CD4-positive, alpha-beta T cell treated with Interleukin-1 beta for 1 hour (primary cell): Measurements from ENCODE around the gene TBX1.
"Not testable (repeated sequence)": the region's sequence is repeated elsewhere in the genome, so short reads cannot be mapped to it uniquely, and the experiment has no call there.

Experiments used
- DNase-seq, 2 donors: peaks; one replicate each; pipeline ENCODE4 v3.0.0-alpha.2; 2020 to 2022

Gene TBX1

DNA sequence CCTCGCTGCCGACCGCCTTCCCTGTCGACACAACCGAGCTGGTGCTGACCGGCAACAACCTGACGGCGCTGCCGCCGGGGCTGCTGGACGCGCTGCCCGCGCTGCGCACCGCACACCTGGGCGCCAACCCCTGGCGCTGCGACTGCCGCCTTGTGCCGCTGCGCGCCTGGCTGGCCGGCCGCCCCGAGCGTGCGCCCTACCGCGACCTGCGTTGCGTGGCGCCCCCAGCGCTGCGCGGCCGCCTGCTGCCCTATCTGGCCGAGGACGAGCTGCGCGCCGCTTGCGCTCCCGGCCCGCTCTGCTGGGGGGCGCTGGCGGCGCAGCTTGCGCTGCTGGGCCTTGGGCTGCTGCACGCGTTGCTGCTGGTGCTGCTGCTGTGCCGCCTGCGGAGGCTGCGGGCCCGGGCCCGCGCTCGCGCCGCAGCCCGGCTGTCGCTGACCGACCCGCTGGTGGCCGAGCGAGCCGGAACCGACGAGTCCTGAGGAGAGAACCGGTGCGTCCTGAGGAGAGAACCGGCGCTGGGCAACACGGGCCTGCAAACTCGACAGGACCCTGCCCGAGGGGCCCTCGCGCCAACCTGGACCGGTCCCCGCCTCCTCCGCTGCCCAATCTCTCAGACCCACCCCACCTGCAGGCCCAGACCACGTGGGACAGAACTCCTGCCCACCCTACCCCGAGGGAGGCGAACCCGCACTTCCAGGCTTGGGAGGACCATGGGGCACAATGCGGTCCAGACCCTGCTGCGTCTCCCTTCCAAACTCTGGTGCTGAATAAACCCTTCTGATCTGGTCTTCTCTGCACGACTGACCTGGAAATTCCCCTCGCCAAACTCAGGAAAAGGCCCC is 36.4 kb upstream of the TBX1 start:
- DNase-seq: no peak

DNA sequence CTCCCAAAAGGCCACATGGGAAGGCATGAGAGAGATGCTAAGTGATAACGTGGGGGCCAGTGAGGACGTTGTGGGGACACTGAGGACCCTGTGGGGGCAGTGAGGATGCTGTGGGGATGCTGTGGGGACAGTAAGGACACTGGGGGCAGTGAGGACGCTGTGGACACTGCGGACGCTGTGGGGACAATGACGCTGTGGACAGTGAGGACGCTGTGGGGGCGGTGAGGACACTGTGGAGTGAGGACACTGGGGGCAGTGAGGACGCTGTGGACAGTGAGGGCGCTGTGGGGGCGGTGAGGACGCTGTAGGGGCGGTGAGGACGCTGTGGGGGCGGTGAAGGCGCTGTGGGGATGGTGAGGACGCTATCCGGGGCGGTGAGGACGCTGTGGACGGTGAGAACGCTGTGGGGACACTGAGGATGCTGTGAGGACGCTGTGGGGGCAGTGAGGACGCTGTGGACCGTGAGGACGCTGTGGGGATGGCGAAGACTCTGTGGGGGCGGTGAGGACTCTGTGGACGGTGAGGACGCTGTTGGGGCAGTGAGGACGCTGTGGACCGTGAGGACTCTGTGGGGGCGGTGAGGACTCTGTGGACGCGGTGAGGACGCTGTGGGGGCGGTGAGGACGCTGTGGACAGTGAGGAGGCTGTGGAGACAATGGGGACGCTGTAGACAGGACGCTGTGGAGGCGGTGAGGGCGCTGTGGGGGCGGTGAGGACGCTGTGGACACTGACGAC is 35.5 kb upstream of the TBX1 start:
- DNase-seq: no peak

DNA sequence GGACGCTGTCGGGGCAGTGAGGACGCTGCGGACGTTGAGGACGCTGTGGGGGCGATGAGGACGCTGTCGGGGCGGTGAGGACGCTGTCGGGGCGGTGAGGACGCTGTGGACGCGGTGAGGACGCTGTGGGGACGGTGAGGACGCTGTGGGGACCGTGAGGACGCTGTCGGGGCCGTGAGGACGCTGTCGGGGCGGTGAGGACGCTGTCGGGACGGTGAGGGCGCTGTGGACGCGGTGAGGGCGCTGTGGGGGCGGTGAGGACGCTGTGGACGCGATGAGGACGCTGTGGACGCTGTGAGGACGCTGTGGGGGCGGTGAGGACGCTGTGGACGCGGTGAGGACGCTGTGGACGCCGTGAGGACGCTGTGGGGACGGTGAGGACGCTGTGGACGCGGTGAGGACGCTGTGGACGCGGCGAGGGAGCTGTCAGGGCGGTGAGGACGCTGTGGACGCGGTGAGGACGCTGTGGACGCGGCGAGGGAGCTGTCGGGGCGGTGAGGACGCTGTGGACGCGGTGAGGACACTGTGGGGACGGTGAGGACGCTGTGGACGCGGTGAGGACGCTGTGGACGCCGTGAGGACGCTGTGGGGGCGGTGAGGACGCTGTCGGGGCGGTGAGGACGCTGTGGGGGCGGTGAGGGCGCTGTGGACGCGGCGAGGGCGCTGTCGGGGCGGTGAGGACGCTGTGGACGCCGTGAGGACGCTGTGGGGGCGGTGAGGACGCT is 34.4 kb upstream of the TBX1 start:
- not testable (repeated sequence) for DNase-seq

DNA sequence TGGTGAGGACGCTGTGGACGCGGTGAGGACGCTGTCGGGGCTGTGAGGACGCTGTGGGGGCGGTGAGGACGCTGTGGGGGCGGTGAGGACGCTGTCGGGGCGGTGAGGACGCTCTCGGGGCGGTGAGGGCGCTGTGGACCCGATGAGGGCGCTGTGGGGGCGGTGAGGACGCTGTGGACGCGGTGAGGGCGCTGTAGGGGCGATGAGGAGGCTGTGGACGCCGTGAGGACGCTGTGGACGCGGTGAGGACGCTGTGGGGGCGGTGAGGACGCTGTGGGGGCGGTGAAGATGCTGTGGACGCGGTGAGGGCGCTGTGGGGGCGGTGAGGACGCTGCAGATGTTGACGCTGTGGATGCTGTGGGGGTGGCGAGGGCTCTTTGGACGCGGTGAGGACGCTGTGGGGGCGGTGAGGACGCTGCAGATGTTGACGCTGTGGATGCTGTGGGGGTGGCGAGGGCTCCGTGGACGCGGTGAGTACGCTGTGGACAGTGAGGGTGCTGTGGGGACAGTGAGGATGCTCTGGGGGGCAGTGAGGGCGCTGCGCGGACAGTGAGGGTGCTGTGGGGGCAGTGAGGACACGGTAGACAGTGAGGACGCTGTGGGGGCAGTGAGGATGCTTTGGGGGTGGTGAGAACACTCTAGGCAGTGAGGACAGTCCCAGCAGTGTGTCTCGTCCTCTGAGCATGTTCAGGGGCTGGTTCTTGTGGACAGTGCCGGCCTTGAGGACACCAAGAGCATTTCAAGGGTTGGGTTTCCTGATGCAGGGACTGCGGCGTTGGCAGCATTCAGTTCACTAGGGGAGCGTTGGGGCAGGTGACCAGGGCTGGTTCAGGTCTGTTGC is 33.0 kb upstream of the TBX1 start:
- DNase-seq: no peak

DNA sequence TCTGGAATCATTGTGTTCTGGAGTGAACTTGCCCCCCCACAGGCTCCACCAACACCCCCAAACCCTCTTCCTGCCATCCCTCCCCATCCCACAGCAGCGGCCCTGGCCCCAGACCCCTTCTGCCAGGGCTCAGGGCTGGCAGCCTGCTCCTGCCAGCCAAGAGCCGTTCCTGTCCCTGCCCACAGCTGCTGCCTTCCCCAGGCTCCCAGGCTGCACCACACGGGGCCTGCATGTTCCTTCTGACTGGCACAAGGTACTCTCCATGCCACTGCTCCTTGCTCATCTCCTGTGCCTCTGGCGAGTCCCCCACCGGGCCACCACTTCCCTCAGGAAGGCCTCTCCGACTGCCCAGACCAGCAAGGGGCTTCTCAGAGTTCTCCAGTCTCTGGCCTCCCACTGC is 32.3 kb upstream of the TBX1 start:
- no peak for DNase-seq

DNA sequence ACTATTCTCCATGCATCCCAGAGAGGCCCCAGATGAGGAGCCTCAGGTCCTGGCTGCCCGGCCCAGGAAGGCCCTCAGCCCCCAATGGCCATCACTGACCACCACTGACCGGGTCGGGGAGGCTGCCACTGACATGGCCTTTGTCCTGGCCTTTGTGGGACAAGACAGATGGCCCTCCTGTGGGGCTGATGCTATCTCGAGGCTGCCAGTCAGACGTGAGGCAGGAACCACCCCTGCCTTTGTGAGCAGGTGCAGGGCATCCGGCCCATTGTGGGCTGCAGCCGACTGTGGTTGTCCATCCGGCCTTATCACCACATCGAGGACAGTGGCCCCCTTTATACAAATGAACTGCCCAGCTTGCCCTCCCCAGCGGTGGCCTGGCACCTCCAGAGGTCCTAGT is 31.7 kb upstream of the TBX1 start:
- no peak for DNase-seq

DNA sequence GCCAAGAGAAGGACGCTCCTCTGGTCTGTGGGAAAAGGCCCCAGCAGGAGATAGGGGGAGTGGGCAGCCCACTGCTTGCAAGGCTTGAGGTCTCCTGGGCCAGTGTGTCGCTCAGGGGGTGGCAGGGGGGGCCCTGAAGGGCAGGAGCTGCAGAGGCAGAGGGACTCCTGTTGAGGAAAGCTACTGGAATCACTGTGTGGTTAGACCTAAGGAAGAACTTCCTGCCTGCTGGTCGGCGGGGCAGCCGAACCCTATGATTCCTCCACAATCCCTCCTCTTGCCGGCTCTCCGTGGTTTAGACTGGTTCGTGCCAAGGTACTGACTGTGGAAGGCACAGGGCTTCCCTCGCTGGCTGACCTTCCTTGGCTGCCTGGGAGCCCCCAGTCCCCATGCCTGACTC is 31.1 kb upstream of the TBX1 start:
- DNase-seq: no peak

DNA sequence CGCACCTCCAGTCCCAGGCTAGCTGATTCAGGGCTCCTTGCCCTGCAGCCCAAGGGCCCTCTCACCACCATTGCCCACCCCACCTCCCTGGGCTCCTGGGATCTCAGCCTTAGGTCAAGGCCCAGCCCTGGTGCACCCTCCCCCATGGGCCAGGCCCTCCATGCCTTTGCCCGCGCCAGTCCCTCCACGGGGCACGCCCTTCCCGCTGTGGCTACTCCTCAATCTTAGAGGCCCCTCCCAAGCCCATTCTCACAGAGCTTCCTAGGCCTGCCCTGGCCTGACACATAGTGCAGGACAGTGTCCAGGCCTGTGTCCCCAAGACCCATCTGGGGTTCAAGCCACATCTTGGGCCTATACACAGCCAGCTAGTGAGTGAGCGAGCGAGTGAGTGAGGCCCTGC is 30.4 kb upstream of the TBX1 start:
- DNase-seq: no peak

DNA sequence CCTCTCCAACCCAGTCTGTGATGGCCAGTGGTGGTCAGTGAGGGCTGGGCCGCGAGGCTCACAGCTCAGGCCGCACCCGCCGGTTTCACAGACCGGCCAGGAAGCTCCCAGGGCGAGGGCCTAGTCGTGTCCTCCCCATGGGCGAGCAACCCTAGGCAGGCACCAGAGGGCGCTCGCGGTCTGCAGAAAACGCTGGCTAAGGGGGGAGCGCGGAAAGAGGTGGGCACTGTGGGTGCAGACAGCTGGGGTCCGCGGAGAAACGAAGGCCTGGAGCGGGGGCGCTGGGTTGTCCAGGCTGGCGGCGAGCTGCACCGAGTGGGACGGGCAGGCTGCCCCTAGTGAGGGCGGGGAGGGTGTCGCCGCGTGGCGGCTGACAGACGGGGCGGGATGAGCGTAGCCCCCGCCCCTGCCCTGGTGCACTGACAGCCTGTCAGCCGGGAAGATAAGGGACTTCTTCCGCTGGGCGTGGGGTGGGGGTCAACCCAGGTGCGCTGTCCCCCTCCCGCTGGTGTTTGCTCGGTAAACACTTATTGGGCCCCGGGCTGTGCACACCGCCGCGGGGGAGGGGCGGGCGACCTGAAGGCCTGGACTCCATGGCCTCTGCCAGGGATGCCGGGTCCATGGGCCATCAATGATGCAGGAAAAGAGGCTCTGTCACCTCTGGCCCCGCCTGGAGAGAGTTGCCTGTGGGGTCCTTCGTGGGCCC is 29.8 kb upstream of the TBX1 start:
- DNase-seq: peak; percentile 78 to 84

DNA sequence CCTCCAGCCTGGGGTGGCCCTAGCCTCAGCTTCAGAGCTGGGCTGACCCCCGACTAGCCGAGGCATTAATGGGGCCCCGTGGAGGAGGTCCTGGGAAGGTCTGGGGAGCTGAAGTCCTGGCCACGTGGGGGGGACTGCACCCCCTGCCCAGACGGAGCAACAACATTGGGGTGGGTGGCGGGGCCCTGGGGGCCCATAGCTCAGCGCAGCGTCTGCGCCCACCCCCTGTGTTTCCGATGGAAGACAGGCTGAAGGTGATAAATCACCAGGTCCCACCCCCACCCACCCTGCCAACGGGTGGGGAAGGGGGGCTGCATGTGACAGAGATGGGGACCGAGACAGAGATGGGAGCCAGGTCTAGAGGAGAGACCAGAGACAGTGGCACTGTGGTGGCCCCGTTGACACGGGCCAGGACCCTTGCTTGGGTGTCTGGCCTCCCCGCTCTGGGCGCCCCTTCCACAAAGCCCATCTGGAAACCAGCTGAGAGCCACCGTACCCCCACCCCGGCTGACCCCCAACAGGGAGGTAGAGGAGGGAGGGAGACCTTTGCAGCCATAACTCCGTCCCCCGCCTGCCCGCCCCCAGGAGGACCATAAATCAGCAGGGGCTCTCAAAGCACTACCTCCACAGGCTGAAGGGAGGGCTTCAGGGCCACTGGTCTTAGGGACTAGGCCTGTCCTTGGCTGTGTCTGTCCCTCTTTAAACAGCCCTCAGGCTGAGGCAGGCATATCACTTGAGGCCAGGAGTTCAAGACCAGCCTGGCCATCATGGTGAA is 29.0 kb upstream of the TBX1 start:
- DNase-seq: no peak

DNA sequence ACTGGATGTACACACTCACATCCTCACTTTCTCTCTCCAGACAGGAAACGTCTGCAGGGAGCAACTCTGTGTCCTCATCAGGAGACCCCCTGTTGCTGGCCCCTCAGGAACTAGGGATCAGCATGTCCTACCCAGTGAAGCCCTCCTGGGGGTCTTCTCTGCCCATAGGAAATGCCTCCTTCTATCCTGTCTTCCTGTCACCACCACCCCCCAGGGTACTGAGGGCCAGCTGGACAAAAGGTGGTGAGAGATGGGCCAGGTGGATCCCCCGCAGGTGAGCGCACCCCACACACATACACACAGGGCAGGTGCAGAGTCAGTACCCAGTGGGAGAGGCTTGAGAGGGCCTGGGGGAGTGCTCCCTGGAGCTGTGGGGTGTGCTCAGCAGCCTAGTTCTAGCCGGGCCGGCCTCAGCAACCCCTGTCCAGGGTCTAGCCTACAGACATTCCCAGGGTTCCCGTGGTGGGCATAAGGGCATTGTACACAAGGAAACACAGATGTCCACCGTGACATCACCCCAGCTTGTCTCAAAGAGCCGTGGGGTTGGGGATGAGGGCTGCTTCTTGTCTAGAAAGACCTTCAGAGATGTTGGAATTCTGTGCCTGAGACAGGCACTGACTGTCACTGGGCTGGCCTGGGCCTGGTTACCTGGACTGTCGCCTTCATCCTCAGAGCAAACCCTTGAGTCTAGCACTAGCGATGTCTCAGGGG is 28.0 kb upstream of the TBX1 start:
- DNase-seq: no peak

DNA sequence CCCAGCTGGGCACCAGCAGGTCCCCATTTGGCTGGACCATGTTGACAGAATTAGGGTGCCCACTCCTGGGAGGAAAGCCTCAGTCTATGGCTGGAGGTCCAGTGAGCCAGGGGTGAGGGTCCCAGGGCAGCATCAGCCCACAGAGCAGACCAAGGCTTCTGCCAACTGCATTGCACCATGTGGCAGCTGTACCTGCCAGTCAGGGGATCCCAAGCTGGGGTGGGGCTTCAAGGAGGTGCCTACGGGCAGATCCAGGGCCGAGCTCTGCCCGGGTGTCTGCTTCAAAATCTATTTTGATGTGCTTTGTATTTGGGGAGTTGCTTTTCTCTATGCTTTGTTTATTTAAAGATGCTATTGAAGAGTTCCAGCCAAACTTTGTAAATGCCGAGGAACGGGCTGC is 26.8 kb upstream of the TBX1 start:
- no peak for DNase-seq

DNA sequence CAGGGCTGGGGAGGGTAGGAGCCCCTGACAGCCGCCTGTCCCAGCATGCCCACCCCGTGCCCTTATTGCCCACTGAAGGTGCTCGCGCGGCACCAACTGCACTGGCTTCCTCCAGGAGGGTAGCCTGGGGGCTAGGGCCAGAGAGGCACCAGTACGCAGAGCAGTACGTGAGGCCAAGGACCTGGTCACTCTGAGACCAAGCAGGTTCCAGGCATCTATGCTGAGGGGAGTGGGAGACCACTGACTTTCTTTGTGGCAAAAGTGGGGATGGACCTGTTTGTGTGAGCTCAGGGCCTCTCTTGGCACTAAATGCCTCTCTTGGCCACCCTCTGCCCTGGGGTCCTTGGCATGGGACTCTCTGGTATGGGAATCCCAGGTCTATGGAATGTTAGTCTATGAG is 26.4 kb upstream of the TBX1 start:
- no peak for DNase-seq

DNA sequence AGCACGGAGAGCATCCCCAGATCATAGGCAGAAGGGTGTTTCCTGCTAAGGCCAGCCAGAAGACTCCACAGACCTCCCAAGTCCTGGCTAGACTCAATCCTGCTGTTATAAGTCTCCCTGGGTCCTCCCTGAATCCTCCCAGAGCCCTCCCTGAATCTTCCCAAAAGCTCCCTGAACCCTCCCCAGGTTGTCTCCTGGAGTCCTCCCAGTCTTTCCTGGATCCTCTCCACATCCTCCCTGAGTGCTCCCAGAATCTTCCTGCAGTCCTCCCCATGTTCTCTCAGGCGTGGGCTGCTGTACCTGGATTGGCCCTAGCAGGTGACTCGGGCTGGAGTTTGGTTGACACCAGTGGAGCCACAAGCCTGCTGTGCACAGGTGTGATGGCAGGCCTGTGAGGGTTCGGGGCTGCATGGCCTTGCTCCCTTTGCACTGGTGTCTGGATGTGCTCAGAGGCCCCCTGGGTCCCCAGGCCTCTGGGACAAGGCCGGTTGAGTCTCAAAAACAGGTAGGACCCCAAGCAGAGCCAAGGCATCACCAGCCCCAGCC is 25.7 kb upstream of the TBX1 start:
- no peak for DNase-seq

DNA sequence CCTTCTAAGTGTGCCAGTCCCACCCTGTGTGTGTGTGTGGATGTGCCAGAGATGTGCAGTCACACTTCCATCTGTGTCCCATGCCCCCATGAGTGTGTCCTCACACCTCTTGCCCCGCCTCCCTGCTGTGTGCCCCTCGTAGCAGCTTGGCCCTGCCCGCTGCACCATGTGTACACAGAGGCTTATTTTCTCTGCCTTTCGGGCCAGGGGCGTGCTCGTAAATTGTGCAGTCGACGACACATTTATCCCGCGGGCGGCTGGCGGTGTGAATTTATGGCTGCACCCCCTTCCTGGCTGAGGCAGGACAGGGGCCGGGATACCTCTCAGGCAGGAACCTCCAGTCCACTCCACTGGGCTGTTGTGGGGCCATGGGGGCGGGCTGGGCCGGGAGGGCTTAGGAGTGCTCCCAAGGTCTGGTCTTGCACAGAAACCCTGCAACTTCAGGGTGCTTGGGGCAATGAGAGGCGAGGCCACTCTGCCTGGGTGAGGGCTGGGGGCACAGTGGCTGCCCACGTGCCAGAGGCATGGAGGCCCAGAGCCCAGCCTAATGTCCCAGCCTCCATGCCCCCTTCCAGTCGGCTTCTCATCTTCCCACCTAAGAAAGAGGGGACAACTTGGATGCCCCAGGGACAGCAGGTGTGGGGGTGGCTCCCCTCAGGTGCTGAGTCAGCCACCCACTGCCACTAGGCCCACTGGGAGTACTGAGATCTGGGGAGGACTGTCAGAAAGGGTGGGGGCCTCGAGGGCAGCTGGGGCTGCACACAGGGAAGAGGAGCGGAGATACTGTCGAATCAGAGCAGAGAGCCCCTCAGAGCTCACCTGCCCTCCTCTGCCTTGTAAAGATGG is 24.7 kb upstream of the TBX1 start:
- DNase-seq: no peak

DNA sequence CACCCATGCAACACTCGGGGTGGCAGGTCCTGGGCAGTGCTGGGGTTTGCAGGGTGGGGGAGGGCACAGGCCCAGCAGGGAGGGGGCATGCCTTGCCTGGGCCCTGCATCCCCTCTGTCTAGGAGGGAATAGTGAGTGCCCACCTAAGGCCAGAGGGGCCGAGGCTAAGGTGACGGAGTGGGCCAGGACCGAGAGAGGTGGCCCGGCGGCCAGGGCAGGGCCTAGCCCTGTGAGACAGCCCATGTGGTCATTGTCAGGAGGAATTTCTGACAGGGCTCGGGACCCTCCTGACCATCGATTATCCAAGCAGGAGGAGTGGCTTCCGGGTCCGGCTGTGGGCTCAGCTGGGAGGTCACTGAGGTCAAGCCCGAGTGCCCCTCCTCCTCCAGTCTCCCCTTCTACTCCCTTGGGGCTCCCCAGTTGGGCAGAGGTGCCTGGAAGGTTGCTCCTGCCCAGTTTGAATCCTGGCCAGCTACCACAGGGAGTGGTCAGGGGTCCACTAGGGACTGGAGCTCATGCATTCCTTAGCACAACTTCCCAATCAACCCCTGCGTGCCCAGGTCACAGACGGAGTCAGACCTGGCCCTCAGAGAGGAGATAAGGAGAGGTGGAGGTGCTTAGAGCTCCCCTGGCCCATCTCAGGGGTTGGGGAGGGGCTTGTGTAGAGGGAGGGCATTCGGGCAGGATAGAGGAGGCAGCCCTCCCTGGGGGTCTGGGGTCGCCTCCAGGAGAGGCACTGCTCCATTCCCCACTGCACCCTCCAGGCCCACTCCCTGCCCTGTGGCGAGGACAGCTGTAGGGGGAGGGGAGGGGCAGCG is 22.5 kb upstream of the TBX1 start:
- no peak for DNase-seq

DNA sequence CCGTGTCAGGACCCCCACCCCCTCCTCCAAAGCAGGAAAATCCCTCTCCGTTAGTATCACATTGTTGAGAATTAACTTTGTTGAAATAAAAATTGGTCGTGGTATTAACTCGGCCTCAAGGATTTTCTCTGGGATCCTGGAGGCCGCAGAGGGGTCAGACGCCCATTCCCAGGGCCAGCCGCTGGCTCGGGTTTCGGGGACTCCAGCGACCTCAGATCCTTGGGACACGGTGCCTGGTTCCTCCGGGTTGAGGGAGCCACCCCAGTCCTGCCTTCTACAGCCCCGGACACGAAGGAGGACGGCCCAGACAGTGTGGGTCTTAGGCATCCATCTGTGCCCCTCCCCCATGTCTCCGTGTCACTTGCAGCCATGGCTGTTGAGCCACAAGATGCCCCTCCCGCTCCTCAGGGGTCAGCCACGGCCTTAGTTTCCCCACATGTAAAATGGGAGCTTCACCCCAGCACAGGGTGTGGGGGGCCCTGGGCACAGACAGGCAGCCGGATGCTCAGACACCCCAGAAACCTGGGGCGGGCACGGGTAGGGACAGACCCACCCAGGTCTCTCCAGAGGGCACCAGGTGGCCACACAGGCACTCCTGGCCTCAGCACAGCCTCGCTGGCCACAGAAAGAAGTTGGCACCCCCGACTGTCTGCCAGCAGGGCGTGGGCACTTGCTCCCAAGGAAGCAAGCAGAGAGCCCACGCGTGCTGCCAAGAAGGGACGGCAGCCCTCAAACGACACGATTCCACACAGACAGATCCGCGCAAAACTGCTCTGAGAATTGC is 21.7 kb upstream of the TBX1 start:
- DNase-seq: no peak

DNA sequence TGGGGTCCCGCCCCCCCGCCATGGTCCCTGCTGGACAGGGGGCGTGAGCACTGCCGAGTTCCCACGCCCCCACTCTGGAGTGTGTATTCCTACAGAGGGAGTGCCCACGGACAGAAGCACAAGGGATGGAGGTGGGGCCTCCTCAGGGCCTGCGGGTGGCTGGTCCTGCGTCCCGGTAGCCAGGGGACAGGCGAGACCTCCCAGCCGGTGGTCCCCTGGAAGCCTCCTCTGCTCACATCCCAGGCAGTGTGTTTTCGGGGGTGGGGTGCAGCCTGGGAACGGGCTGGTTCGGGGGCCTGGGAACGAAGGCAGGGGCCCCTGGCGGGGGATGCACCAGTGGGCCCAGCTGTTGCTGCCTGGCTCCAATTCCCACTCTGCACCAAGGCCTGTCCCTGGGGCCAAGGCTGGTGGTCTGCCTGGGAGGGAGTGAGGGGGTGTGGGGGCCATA is 21.1 kb upstream of the TBX1 start:
- no peak for DNase-seq
